Endothelial cell of hepatic sinusoid (primary cell): ENCODE results near the gene DFFB.

Experiments
- in situ Hi-C: cut with HindIII; loops from 2 replicates; pipeline ENCODE4 v1.10.0; 2017; ENCODE audit warnings: low sequenced_read_pairs

The DFFB gene

GRCh38 chr1:3893190-3893589, 35.9 kb downstream of the DFFB start:
- in situ Hi-C loops: no loop called here

GRCh38 chr1:3894626-3895278, 37.5 kb downstream of the DFFB start:
- in situ Hi-C loops: no loop called here

DNA sequence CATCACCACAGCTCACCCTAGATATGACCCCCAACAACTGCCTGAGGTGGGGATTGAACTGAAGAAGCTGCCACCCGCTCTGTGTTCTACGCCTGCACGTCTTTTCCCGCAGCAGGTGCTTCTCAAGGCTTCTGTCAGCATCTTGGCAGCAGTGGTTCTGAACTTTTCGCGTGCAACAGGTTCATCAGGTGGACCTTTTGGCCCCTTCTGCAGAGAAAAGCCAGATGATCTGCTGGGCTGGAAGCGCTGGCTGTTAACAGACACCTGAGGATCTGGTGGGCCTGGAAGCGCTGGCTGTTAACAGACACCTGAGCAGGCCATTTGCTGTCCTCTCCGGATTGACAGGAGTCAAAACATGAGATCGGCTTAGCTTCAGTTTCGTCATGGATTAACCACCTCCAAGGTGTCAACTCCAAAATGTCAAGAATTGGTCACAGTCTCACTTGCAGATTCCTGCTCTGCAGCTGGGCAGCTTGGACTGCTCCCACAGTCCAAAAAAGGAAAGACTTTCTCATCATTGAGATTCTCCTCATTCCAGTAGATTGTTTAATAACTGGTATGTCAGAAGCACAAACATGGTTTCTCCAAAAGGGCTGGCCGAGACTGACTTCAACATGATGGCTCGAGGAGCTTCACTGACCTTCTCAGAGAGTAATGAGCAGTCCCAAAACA, 38.1 kb downstream of the DFFB start:
- in situ Hi-C loops: no loop called here

- in situ Hi-C loops: no loop called here
Observed at GRCh38 chr1:3895951-3896325, 38.7 kb downstream of the DFFB start.

- in situ Hi-C loops: no loop called here
Observed at GRCh38 chr1:3896396-3897000, 39.2 kb downstream of the DFFB start.

GRCh38 chr1:3898475-3898735, 41.1 kb downstream of the DFFB start:
- in situ Hi-C loops: no loop called here

DNA sequence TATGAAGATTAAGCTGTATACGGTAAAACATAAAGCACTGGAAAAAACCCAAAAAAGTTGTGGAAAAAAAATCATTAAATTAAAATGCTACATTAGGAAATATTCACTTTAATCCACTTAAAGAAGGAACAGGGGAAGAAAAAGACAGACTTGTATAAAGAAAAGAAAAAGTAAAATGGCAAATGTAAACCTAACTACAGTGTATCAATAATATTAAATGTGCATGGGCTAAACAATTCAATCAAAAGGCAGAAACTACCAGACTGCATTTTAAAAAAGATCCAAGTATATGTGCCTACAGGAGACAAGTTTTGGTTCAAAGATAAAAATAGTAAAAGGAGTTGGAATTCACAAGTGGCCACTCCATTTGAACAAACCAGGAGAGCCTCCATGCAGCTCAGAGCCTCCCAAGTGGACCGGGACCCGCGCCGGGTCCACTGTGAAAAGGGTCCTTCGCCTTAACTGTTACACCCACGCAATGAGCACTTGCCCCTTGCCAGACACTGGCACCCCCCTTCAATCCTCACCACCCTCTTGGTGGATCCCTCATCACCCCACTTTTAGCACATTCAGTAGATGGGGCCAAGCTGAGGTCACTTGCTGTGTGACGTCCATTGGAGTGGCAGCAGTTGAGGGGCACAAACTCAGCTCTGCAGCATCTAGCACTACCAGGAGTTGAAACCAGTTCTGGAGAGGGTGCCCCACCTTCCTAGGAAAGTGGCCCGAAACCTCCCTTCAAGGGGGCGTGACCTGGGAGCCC, 41.9 kb downstream of the DFFB start:
- in situ Hi-C loops: no loop called here

DNA sequence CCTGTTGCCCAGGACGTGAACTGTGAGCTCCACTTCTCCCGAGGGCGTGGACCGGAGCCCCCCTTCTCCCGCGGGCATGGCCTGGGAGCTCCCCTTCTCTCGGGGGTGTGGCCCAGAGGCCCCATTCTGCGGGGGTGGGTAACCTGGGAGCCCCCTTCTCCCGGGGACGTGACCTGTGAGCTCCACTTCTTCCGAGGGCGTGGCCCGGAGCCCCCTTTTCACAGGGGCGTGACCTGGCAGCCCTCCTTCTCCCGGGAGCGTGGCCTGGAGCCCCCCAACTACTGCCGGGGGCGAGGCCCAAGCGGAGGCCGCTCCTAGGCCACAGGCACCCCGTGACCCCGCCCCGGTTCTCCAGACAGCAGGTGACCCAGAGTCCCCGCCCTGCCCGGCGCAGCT, 42.5 kb downstream of the DFFB start:
- in situ Hi-C loops: no loop called here

DNA sequence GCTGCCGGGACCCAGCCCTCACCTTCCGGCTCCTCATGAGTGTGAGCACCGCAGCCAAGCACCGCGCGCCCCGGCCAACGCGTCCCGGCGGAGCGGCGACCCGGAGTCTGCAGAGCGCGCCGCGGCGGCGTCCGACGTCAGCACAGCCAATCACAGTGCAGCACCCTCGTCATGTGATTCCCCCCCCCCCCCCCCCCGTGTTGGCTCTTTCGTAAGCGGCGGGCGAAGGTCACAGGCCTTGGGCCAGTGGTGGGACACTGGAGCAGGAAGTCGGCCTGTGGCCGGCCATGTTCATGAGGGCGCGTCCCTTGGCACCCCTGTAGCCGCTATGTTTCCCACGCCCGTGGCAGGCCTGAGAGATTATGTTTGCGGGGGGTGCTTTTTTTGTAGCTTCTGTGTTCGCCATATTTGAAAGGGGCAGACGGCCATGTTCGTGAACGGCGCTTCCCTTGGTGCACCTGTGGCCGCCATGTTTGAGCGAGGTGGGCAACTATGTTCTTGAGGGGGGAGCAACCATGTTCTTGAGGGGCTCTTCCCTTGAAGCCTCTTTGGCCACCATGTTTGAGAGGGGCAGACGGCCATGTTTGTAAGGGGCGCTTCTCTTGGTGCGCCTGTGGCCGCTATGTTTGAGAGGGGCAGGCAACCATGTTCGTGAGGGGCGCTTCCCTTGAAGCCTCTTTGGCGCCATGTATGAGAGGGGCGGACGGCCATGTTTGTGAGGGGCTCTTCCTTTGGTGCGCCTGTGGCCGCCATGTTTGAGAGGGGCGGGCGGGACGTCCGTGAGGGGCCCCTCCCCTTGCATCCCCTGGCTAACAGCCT, 43.1 kb downstream of the DFFB start, which contains the start of gene C1orf174:
Gene C1orf174 (minus strand): TSS at position 123 of the 819 bp plus-strand sequence. CDS start 86 bp downstream, at position 37.
- in situ Hi-C loops: no loop called here

DNA sequence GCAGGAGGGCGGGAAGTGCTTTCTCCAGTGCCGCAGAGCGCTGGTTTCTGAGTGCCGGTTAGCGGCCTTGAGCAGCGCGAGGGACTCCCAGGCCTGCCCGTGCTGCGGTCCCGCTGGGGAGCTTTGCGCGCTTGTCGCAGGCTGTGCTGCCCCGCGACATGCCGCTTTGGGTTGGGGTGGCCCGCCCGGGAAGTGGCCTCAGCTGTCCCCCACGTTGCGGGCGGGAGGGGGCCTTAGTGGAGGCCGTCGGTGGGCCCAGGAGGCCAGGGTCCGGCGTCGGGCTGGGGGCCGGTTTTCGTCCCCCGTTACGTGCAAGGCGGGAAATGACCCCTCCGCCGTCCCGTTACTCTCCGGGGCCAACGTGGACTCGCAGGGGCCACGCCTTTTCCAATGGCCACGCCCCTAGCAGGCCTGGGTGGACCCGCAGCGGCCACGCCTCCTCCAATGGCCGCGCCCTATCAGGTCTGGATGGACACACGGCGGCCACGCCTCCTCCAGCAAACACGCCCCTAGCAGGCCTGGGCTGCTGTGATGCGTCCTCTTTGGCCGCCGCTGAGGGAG, 43.8 kb downstream of the DFFB start:
- in situ Hi-C loops: no loop called here

GRCh38 chr1:3902111-3902511, 44.8 kb downstream of the DFFB start:
- in situ Hi-C loops: no loop called here

GRCh38 chr1:3902571-3903091, 45.4 kb downstream of the DFFB start:
- in situ Hi-C loops: no loop called here

GRCh38 chr1:3903141-3904005, 46.1 kb downstream of the DFFB start:
- in situ Hi-C loops: no loop called here

DNA sequence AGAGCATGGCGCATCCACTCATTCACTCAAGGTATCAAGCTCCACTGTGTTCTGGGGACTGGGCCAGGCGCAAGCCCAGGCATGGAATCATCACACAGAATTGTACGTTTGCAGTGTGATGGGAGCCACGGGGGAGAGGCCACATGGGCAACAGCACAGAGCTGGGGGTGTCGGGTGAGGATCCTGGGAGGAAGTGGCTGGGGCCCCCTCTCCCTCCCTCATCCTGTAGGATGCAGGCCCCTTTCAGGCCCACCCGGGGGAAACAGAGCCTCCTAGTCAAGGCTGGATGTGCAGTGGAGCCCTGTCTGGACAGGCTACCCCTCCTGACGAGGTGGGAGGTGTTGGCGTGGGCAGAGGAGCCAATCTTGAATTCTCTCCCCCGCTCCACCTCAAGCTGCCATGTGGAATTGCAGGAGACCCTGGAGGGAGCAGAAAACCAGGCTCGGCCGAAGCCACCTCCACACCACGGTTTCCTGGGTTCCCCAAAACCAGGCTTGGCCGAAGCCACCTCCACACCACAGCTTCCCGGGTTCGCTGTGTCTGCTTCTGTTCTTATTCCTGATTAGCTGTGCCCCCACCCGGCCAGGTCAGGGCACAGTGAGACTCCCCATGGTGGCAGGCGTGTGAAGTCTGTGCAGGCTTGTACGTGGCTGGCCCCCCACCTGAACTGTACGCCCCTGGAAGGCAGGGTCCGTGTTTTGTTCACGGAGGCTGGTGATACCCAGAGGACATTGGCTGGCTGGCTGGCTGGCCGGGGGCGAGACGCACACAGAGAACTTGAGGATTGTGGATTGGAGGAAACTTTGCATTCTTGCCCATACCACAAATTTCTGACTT, 46.9 kb downstream of the DFFB start:
- in situ Hi-C loops: no loop called here

- in situ Hi-C loops: no loop called here
Observed at GRCh38 chr1:3904843-3905185, 47.5 kb downstream of the DFFB start.

DNA sequence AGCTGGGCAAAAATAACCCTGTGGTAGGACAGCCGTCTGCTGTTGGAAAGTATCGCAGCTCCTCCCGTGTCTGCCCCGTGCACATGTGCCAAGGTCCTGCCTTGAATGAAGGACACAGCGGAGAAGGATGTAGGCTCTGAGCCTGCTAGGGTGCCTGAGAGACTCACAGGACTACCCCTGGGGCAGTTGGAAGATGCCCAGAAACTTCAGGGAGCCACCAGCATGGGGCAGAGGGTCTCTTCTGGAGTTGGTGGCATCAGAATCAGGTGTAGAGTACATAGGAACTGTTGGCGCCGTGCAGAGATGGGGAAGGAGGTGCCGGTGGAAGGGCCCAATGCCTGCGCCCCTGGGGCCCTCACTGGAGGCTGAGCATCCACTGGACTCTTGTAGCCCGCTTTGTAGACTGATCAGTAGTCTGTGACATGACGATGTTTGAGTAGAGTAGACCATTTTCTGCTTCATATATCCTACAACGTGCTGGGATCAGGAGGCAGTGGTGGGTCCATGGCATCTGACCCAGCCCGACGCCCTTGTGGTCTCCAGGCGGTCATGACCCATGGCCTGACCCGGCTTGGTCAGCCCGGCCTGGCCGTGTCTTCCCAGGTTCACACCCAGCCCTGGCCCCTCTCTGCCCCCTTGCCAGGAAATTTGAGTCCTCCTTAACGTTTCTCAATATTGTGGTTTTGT, 48.1 kb downstream of the DFFB start:
- in situ Hi-C loops: no loop called here

GRCh38 chr1:3905953-3906671, 48.8 kb downstream of the DFFB start:
- in situ Hi-C loops: no loop called here

- in situ Hi-C loops: no loop called here
Observed at GRCh38 chr1:3906672-3907020, 49.4 kb downstream of the DFFB start.
